ENCODE data around the gene ADAMTS12.

Gene ADAMTS12

DNA sequence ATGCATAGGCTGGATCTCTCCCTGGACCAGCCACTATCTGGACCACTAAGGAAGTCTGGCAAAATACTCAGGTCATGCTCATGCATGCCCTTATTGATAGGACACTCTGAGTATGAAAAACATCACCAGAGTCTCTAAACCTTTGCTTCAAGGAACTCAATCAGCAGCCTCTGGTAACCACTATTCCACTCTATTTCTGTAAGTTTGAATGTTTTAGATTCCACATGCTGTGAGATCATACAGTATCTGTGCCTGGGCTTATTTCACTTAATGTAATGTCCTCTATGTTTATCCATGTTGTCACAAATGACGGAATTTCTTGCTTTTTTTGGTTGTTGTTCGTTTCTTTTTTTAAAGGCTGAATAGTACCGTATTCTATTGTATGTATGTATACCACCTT is 382.8 kb downstream of the ADAMTS12 start:
- DNase-seq: no peak

DNA sequence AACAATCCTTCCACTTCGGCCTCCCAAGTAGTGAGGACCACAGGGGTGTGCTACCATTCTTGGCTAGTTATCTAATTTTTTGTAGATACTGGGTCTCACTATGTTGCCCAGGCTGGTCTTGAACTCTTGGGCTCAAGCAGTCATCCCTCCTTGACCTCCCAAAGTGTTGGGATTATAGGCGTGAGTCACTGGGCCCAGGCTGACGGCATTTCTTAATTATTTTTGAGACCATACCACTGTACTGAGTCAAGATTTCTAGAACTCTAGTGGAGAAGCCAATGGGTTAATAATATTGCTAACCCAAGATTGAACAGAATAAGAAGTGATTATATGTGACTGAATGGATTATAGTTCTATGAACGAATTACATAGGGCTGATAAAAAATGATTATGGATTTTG is 384.4 kb downstream of the ADAMTS12 start:
- no peak for DNase-seq

- no peak for DNase-seq
Observed at GRCh38 chr5:33504570-33504969, 387.2 kb downstream of the ADAMTS12 start.

GRCh38 chr5:33501899-33502298 is 389.9 kb downstream of the ADAMTS12 start:
- DNase-seq: no peak

GRCh38 chr5:33501260-33501659 is 390.5 kb downstream of the ADAMTS12 start:
- no peak for DNase-seq

DNA sequence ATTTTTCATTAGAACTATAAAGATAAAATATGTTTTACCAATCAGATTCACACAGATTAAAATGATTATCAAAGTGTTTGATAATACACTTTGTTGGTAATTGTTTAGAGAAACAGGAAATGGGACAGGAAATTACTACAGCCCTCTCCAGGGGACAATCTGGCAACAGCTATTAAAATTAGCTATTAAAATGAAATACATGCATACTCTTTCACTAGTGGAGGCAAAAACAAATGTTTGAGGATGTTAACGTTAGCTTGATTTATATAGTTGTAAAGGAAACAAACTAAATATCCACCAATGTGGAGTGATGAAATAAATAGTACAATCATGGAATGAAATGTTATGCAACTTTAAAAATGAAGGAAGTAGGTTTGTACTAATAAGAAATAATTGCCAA is 397.3 kb downstream of the ADAMTS12 start:
- no peak for DNase-seq

DNA sequence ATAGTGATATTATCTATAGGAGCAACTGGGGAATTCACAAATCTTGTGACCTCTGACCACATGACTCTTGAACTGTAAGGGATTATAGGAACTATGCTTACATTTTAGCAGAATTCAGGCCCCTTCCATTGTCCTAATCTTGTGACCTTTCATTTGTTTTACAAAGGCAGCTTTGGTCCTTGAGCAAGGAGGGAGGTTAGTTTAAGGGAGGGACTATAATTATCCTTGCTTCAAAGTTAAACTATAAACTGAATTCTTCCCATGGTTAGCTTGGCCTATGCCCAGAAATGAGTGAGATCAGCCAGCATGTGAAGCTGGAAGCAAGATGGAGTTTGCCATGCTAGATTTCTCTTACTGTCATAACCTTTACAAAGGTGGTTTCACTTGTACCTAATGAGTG is 399.8 kb downstream of the ADAMTS12 start:
- DNase-seq: peak; percentile 73

DNA sequence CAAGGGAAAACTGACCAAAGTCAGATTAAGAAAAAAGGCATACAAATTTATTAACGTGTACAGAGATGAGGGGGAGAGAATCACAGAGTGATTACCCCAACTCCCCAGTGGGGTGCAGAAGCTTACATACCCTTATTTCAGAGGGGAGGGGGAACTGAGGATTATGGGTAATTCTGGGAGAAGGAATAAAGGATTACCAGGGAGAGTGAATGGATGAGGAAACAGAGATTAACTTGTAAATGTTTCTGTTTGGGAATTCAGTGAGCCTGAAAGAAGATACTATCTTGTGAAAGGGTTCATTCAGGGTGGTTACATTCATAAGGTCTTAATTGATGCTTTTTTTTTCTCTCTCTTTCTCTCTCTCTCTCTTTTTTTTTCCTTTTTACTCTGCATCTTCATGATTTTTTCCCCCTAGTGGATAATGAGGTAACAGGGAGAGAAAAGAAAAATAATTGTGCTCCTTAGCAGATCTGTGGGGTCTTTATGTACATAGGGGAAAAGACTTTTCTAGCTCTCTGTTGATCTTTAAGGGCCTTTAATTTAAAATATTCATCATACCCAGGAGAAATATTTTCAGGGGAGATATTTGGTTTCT is 401.6 kb downstream of the ADAMTS12 start:
- DNase-seq: no peak

- DNase-seq: no peak
Observed at GRCh38 chr5:33489481-33490067, 402.2 kb downstream of the ADAMTS12 start.

- no peak for DNase-seq
Observed at GRCh38 chr5:33488558-33489355, 403.0 kb downstream of the ADAMTS12 start.

- no peak for DNase-seq
Observed at GRCh38 chr5:33487236-33487635, 404.6 kb downstream of the ADAMTS12 start.

DNA sequence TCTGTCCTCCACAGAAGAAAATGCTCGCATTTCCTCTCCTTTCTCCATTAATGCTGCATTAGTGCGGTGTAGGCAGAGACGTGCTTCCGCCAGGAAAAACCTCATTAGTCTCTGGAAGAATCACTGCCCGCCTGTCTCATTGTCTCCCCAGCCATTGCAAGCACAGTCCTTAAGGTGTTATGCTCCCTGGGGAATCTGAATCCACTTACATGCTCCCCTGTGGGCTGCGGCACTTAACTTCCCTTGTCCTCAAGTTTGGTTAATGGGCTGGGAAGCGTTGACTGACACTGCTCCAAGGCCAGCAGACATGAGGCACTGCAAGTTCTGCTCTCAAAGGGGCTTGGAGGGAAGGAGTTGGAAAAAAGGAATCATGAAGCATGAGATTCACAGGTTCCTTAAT is 409.5 kb downstream of the ADAMTS12 start:
- DNase-seq: no peak

GRCh38 chr5:33480876-33481275 is 410.9 kb downstream of the ADAMTS12 start:
- no peak for DNase-seq

DNA sequence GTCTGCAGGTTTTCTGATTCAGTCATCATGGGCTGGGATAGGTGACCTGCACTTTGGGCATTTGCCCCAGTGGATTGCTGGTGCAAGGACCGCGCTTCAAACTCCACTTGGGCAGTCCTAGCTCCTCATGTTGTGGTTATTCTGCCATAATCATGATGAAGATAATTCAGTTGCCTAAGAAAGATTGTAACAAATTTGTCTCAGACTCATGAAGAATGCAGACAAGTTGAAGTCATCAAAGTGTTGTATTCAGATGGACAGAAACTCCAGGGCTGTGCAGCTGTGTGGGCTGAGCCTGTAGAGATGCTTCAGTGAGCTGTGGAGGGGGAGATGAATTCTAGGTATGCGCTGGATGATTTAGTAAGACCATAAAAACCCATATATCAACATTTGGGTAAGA is 412.5 kb downstream of the ADAMTS12 start:
- DNase-seq: peak; percentile 94

GRCh38 chr5:33477816-33478215 is 414.0 kb downstream of the ADAMTS12 start:
- DNase-seq: no peak

DNA sequence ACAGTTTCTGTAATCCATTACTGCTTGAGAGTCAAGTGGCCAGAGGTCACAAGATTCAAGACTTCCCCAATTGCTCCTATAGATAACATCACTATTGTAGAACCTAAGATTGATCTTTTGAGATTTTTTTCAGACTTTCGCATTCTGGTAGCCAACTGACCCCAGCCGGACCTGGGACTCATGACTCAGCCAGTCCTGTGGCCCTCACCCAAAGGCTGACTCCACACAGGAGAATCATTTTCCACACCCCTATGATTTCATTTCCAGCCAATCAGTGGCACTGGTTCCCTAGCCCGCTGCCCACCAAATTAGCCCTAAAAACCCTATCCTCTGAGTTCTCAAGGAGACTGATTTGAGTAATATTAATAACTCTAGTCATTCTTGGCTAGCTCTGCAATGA is 414.8 kb downstream of the ADAMTS12 start:
- DNase-seq: no peak

GRCh38 chr5:33475706-33476105 is 416.1 kb downstream of the ADAMTS12 start:
- DNase-seq: no peak

DNA sequence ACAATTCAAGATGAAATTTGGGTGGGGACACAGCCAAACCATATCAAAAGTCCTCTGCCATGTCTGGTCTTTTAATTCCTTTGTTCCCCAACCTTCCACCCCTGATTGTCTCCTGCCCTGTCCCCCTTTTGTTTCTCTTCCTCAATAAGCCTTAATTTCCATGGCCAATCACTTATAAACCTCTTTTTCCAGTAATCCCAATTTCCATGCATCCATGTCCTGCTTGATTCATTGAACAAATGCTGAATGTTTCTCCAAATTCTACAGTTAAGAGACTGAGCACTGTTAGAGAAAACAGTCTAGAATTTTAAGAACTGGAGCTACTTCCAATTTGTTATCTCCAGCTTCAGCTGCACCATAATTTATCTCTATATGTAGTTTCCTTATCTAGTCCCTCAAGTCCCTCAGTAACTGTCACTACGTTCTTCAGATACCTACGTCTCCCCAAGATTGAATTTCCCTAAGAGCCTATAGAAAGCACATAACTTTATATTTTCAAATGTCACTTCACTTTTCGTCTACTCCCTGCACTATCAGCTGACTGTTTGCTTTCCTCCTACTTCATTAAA is 416.8 kb downstream of the ADAMTS12 start:
- DNase-seq: no peak

- DNase-seq: no peak
Observed at GRCh38 chr5:33474004-33474403, 417.8 kb downstream of the ADAMTS12 start.

Data from kidney glomerular epithelial cell (primary cell).